Endothelial cell of umbilical vein (primary cell): Measurements from ENCODE around the gene CAMTA1. TPM values are rescaled to one million over a fixed set of nuclear protein-coding genes. Genes with fewer than 3 reads are reported as not detected.

Experiments
- BruUV-seq: library from RNA; stranded (reverse); fragments of 400-500 nt; replicated peaks from 2 replicates; lab custom pipeline; 2021; lab: Mats Ljungman, UMichigan
- CTCF ChIA-PET: fragments of 300-600, 350-600 bp; sonication (Branson Sonifier 250); formaldehyde crosslinking; loops from one replicate; lab custom pipeline; 2021; ENCODE audit warnings: antibody characterized with exemption, inconsistent platforms; lab: Charles Lee
- POLR2A ChIA-PET: fragments of 300-600, 350-600 bp; sonication (Branson Sonifier 250); formaldehyde crosslinking; loops from one replicate; lab custom pipeline; 2021; ENCODE audit warnings: antibody characterized with exemption, inconsistent platforms; lab: Charles Lee
- DNase-seq: peaks from one replicate; pipeline ENCODE4 v3.0.0-alpha.2; 2011; ENCODE audit warnings: low read depth, low spot score
- FAIRE-seq: peaks from 2 replicates; lab custom pipeline; 2011; peaks lifted over from hg19 to GRCh38; lab: Jason Lieb, UNC
- H2AFZ ChIP-seq: 2 replicates; pipeline ENCODE4 v1.6.0; 2012; ENCODE audit warnings: low read depth, low read length, control low read depth, inconsistent platforms
- H3K27ac ChIP-seq: 2 replicates; pipeline ENCODE4 v1.5.1; 2011; ENCODE audit warnings: low read depth, mild to moderate bottlenecking, control low read depth, low read length, moderate library complexity; ENCODE audit not compliant: insufficient read depth
- H3K27me3 ChIP-seq, 2 experiments: 2 replicates each; pipeline versions ENCODE4 v1.6.0 to v1.6.1; 2011; ENCODE audit warnings: low read length in 2 of 2, mixed read lengths in 1 of 2; ENCODE audit not compliant: control insufficient read depth in 2 of 2, insufficient read depth in 2 of 2
- H3K36me3 ChIP-seq, 2 experiments: 2 replicates in 1 of 2; 3 replicates in 1 of 2; pipeline ENCODE4 v1.5.1; 2011; ENCODE audit warnings: low read length in 2 of 2, mild to moderate bottlenecking in 1 of 2, moderate library complexity in 1 of 2; ENCODE audit not compliant: control insufficient read depth in 2 of 2, insufficient read depth in 2 of 2; ENCODE audit errors: extremely low read depth in 1 of 2
- H3K4me1 ChIP-seq: 3 replicates; pipeline ENCODE4 v1.5.1; 2011; ENCODE audit warnings: mild to moderate bottlenecking, low read length; ENCODE audit not compliant: control insufficient read depth, insufficient read depth; ENCODE audit errors: extremely low read depth
- H3K4me2 ChIP-seq: 2 replicates; pipeline ENCODE4 v1.6.1; 2011; ENCODE audit warnings: low read length, control low read depth, mixed read lengths; ENCODE audit not compliant: insufficient read depth
- H3K4me3 ChIP-seq, 3 experiments: fragments of 200-600 bp in 1 of 3; sonication (generic), shearing (Covaris generic) in 1 of 3; replicated peaks in 1 of 3; 2 replicates each; pipeline ENCODE4 v1.5.1; 2011 to 2016; ENCODE audit warnings: control low read depth in 3 of 3, low read length in 3 of 3, mild to moderate bottlenecking in 2 of 3, inconsistent platforms in 1 of 3, low read depth in 1 of 3, moderate library complexity in 1 of 3; ENCODE audit not compliant: insufficient read depth in 1 of 3
- H3K79me2 ChIP-seq: 2 replicates; pipeline ENCODE4 v1.6.0; 2012; ENCODE audit warnings: low read length, inconsistent platforms; ENCODE audit not compliant: control insufficient read depth, insufficient read depth
- H3K9ac ChIP-seq: replicated peaks from 2 replicates; pipeline ENCODE3; 2011; ENCODE audit warnings: low read length, control low read depth; ENCODE audit not compliant: insufficient read depth; ENCODE audit errors: extremely low read depth
- H3K9me1 ChIP-seq: replicated peaks from 3 replicates; pipeline ENCODE4 v1.6.0; 2011; ENCODE audit warnings: mild to moderate bottlenecking, low read length; ENCODE audit not compliant: control insufficient read depth, insufficient read depth; ENCODE audit errors: extremely low read depth
- H3K9me3 ChIP-seq: replicated peaks from 2 replicates; pipeline ENCODE4 v1.5.1; 2012; ENCODE audit warnings: low read length, inconsistent platforms; ENCODE audit not compliant: control insufficient read depth, insufficient read depth
- H4K20me1 ChIP-seq: replicated peaks from 2 replicates; pipeline ENCODE3; 2011; ENCODE audit warnings: mild to moderate bottlenecking, low read length; ENCODE audit not compliant: control insufficient read depth, insufficient read depth; ENCODE audit errors: extremely low read depth
- CTCF ChIP-seq, 2 donors: IDR thresholded peaks; 1 replicate in 1 of 2; 2 replicates in 1 of 2; pipeline ENCODE4 v1.5.1; 2011; ENCODE audit warnings: low read length in 2 of 2, mild to moderate bottlenecking in 2 of 2, moderate library complexity in 2 of 2, control low read depth in 1 of 2, inconsistent platforms in 1 of 2, low read depth in 1 of 2; ENCODE audit not compliant: insufficient read depth in 1 of 2; ENCODE audit errors: extremely low read depth in 1 of 2
- POLR2AphosphoS5 ChIP-seq: IDR thresholded peaks from 2 replicates; pipeline ENCODE4 v1.6.1; 2012; ENCODE audit warnings: low read depth, mild to moderate bottlenecking, control low read depth, low read length, moderate library complexity; ENCODE audit not compliant: insufficient read depth
- dilution Hi-C: fragments of 300-500 bp; cut with MboI; formaldehyde crosslinking; loops from one replicate; pipeline ENCODE4 v1.15.0; 2019; ENCODE audit warnings: low sequenced_read_pairs; ENCODE audit not compliant: extremely low pct_ligation_motif_present
- intact Hi-C: fragments of 100-400 bp; cut with micrococcal nuclease; formaldehyde crosslinking; loops from one replicate; pipeline ENCODE4 v1.10.0; 2022
- polyA plus RNA-seq, 4 experiments: library from polyadenylated mRNA; depleted of rRNA in 3 of 4; stranded (reverse) in 3 of 4; unstranded in 1 of 4; fragments of >200 nt; gene quantifications; 2 replicates each; pipeline versions ENCODE4 v1.2.1 to v1.2.3, GENCODE V29; 2011 to 2012; ENCODE audit warnings: missing spikeins in 1 of 4
- total RNA-seq: library from RNA; stranded (reverse); gene quantifications from 2 replicates; pipeline ENCODE4 v1.2.3, GENCODE V29; 2021

The CAMTA1 gene
- total and polyA plus RNA-seq, 2 donors (not counting 3 experiments of a cell fraction or from before 2014, with no cell fraction given): 50.8 to 92.7 TPM

- POLR2A ChIA-PET: no interaction called here
Observed at GRCh38 chr1:7136166-7136953, 351.1 kb downstream of the CAMTA1 start.

GRCh38 chr1:7140251-7140650, 355.0 kb downstream of the CAMTA1 start:
- no peak overlapping the region for H2AFZ ChIP-seq
- H3K79me2 ChIP-seq: no peaks in the 10 kb centered on the region
- no TSS peak for BruUV-seq
- H4K20me1 ChIP-seq: no peaks in the 10 kb centered on the region
- dilution Hi-C loops (no loop called here), intact Hi-C loops (no loop called here)
- H3K27me3 ChIP-seq: no peaks in the 10 kb centered on the region
- H3K36me3 ChIP-seq: no peaks in the 10 kb centered on the region
- H3K4me2 ChIP-seq: no peak overlapping the region
- H3K9me1 ChIP-seq: no peaks in the 10 kb centered on the region
- CTCF ChIA-PET: no interaction called here
- H3K27ac ChIP-seq: no peak overlapping the region
- H3K9me3 ChIP-seq: no peaks in the 10 kb centered on the region
- DNase-seq (no peak), FAIRE-seq (no peak)
- no peak overlapping the region for H3K9ac ChIP-seq
- H3K4me3 ChIP-seq: no peak overlapping the region
- TF ChIP-seq CTCF (IDR thresholded peaks at IDR 0.05; ENCODE audit: extremely low read depth in 1 of 2, insufficient read depth in 1 of 2, low read depth in 1 of 2, low read length in 2 of 2): no peak
- no peaks in the 10 kb centered on the region for H3K4me1 ChIP-seq
- POLR2A ChIA-PET: no interaction called here

More at GRCh38 chr1:7136166-7136953, 351.1 kb downstream of the CAMTA1 start:
- no peak overlapping the region for H3K27ac ChIP-seq
- no peaks in the 10 kb centered on the region for H3K9me3 ChIP-seq
- CTCF ChIA-PET: no interaction called here
- H3K9ac ChIP-seq: no peak overlapping the region
- intact Hi-C loops (no loop called here), dilution Hi-C loops (no loop called here)
- no peaks in the 10 kb centered on the region for H3K4me1 ChIP-seq
- DNase-seq: no peak
- no peak overlapping the region for H3K4me2 ChIP-seq
- no peak overlapping the region for H3K4me3 ChIP-seq
- no peaks in the 10 kb centered on the region for H3K27me3 ChIP-seq
- no peak for FAIRE-seq
- no peaks in the 10 kb centered on the region for H3K36me3 ChIP-seq
- no TSS peak for BruUV-seq
- no peaks in the 10 kb centered on the region for H3K79me2 ChIP-seq
- TF ChIP-seq POLR2AphosphoS5: no peak
- H4K20me1 ChIP-seq: no peaks in the 10 kb centered on the region
- H3K9me1 ChIP-seq: no peaks in the 10 kb centered on the region
- H2AFZ ChIP-seq: no peak overlapping the region
